GM18526 (cell line): ENCODE results near the gene KLRC3.
"Not testable (repeated sequence)": the region's sequence is repeated elsewhere in the genome, so short reads cannot be mapped to it uniquely, and the experiment has no call there.

Experiments
- POLR2A ChIP-seq: IDR thresholded peaks from 3 replicates; pipeline ENCODE4 v1.6.1; 2011; ENCODE audit not compliant: insufficient read length; ENCODE audit errors: extremely low read depth

The KLRC3 gene

DNA sequence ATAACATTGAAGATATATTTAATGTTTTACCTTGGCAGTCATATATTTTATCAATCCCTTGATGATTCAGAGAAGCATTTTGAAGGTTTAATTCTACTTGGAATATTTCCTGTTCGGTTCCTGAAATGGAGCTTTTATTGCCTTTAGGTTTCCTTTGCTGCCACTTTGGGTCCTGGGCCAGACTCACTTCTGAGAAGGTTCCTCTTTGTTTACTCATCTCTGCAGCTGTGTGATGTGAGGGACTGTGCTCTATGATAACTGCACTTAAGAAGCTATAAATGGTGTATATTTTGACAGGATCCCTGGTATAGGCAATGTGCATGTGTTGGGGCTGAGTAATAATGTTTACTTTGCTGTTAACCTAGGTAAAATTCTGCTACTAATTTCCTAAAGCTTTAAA lies at the start of gene KLRC3:
KLRC3 (minus strand) TSS at position 262 of the 400 bp plus-strand sequence; CDS start at position 217, 45 bp downstream.
- not testable (repeated sequence) for TF ChIP-seq POLR2A

- no peak for TF ChIP-seq POLR2A
Observed at GRCh38 chr12:10469701-10470100, 49.3 kb upstream of the KLRC3 start.

GRCh38 chr12:10466311-10466710 lies 45.9 kb upstream of the KLRC3 start:
- no peak for TF ChIP-seq POLR2A

- TF ChIP-seq POLR2A, result no peak
Observed at GRCh38 chr12:10457760-10458159, 37.4 kb upstream of the KLRC3 start.

DNA sequence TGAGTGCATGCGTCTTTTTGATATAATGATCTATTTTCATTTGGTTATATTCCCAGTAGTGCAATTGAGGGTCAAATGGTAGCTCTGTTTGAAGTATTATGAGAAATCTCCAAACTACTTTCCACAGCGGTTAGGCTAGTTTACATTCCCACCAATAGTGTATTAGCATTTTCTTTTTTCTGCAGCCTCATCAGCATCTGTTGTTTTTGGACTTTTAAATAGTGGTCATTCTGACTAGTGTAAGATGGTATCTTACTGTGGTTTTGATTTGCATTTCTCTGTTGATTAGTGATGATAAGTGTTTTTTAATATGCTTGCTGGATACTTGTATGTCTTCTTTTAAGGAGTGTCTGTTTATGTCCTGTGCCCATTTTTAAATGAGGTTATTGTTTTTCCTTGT lies 36.5 kb upstream of the KLRC3 start:
- TF ChIP-seq POLR2A, result no peak

GRCh38 chr12:10455766-10456165 lies 35.4 kb upstream of the KLRC3 start:
- TF ChIP-seq POLR2A, result no peak

GRCh38 chr12:10454531-10454930 lies 34.1 kb upstream of the KLRC3 start:
- no peak for TF ChIP-seq POLR2A

- TF ChIP-seq POLR2A, result no peak
Observed at GRCh38 chr12:10453156-10453555, 32.8 kb upstream of the KLRC3 start, which contains the start of gene KLRC1. Gene KLRC1, minus strand, starts transcription at chr12:10453377. Its CDS starts 2,221 bp downstream, at chr12:10451156.

- TF ChIP-seq POLR2A, result no peak
Observed at GRCh38 chr12:10448236-10448635, 27.8 kb upstream of the KLRC3 start.

DNA sequence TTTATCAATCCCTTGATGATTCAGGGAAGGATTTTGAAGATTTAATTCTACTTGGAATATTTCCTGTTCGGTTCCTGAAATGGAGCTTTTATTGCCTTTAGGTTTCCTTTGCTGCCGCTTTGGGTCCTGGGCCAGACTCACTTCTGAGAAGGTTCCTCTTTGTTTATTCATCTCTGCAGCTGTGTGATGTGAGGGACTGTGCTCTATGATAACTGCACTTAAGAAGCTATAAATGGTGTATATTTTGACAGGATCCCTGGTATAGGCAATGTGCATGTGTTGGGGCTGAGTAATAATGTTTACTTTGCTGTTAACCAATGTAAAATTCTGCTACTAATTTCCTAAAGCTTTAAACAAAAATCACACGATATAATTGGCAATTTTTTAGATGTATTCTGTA lies 15.4 kb upstream of the KLRC3 start, which contains the start of gene KLRC2:
KLRC2 (minus strand) TSS at position 195 of the 400 bp plus-strand sequence; CDS start at position 171, 24 bp downstream.
- not testable (repeated sequence) for TF ChIP-seq POLR2A

GRCh38 chr12:10409392-10409791 lies 11.0 kb downstream of the KLRC3 start, which contains the start of gene KLRC4:
Gene KLRC4, minus strand, starts transcription at chr12:10409757. Its CDS starts 182 bp downstream, at chr12:10409575.
- no peak for TF ChIP-seq POLR2A

DNA sequence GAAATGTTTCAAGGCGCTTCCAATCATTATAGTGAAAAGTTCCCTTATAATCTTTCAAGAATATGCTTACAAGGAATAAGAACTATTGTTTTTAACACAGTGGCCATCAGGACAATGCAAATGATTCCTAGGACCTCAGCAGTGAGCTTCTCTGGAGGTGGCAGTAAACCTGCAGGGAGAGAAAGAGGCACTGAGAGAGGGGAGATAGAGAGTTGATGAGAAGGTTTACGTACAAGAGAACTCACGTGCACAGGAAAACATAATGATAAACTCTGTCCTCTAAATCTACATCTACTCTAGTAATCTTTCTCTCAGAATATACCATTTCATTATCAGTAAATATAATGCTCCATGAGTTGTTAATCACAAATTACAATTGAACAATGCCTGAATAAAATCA lies 11.6 kb downstream of the KLRC3 start:
- TF ChIP-seq POLR2A, result no peak

DNA sequence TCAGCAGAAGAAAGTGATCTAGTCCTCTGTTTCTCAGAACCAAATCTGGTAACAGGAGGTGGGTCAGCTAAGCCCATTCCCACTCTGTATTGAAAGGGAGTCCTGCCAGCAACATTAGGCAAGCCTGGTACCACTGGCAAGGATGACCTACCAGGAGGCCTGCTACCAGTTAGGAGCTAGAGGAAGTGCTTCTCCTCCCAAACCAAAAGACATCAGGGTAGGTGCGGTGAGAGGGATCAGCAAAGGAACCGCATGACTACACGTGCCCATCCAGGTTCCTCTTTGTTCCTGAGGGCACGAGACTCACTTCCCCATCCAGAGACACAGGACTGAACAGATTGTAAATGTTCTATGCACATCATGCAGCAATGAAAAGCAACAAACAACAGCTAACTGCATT lies 13.7 kb downstream of the KLRC3 start:
- no peak for TF ChIP-seq POLR2A

DNA sequence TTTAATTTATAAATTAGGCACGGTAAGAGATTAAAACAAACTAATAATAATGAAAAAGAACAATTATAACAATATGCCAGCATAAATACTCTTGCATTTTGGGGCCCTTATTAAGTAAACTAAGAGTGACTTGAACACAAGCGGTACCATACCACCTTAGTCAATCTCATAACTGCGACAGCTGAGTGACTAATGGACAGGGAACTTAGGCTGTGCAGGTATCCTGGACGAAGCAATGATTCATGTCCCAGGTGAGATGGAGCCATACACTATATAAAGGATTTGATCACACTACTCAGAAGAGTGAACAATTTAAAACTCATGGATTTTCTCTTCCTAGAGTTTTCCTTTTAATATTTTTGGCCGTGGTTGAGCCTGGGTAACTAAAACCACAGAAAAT lies 15.1 kb downstream of the KLRC3 start:
- no peak for TF ChIP-seq POLR2A

- TF ChIP-seq POLR2A, result no peak
Observed at GRCh38 chr12:10404798-10405197, 15.6 kb downstream of the KLRC3 start.

GRCh38 chr12:10400829-10401228 lies 19.6 kb downstream of the KLRC3 start:
- TF ChIP-seq POLR2A, result no peak

DNA sequence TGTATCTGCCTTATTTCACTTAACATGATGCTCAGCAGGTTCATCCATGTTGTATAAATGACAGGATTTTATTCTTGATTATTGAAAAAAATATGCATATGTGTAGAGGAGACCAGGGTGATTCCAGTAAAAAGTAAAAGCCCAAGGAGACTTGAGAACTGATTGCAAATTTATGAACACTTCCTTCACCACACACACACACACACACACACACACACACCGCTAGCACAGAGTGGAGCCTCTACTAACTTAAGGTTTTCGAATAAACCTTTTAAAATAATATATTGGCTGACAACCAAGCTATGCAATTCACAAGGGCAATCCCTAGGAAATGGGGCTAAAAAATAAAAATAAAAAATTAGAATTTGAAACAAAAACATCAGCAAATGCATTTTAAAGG lies 22.2 kb downstream of the KLRC3 start:
- TF ChIP-seq POLR2A, result no peak
